CD14-positive monocyte (primary cell): Measurements from ENCODE around the gene AQR. TPM values are rescaled to one million over a fixed set of nuclear protein-coding genes. Genes with fewer than 3 reads are reported as not detected.

Experiments
- DNase-seq, 3 donors: peaks; one replicate each; pipeline ENCODE4 v3.0.0-alpha.2; 2011 to 2022
- H2AFZ ChIP-seq: 2 replicates; pipeline ENCODE4 v1.6.0; 2012; ENCODE audit warnings: mild to moderate bottlenecking, low read depth, low read length, inconsistent platforms; ENCODE audit not compliant: insufficient read depth, poor library complexity, severe bottlenecking
- H3K27ac ChIP-seq, 2 donors: 1 replicate in 1 of 2; 2 replicates in 1 of 2; pipeline ENCODE4 v1.5.1; 2012 to 2013; ENCODE audit warnings: low read length in 2 of 2, control low read depth in 1 of 2, inconsistent platforms in 1 of 2, low read depth in 1 of 2, mild to moderate bottlenecking in 1 of 2
- H3K27me3 ChIP-seq, 2 donors: one replicate each; pipeline versions ENCODE4 v1.6.0 to v1.6.1; 2011 to 2013; ENCODE audit warnings: low read length in 2 of 2; ENCODE audit not compliant: control insufficient read depth in 2 of 2, insufficient read depth in 2 of 2
- H3K36me3 ChIP-seq, 2 donors: replicated peaks in 1 of 2; 1 replicate in 1 of 2; 2 replicates in 1 of 2; pipeline versions ENCODE4 v1.5.1 to v1.6.1; 2012 to 2013; ENCODE audit warnings: low read length in 2 of 2, control low read depth in 1 of 2, inconsistent platforms in 1 of 2, mild to moderate bottlenecking in 1 of 2; ENCODE audit not compliant: insufficient read depth in 2 of 2, control insufficient read depth in 1 of 2
- H3K4me1 ChIP-seq, 2 donors: 1 replicate in 1 of 2; 2 replicates in 1 of 2; pipeline versions ENCODE4 v1.5.1 to v1.6.1; 2012 to 2013; ENCODE audit warnings: low read length in 2 of 2, control low read depth in 1 of 2, inconsistent platforms in 1 of 2, mild to moderate bottlenecking in 1 of 2, moderate library complexity in 1 of 2; ENCODE audit not compliant: insufficient read depth in 2 of 2, control insufficient read depth in 1 of 2
- H3K4me2 ChIP-seq: replicated peaks from 2 replicates; pipeline ENCODE3; 2012; ENCODE audit warnings: low read length, moderate library complexity, mild to moderate bottlenecking; ENCODE audit not compliant: poor library complexity, severe bottlenecking; ENCODE audit errors: extremely low read depth
- H3K4me3 ChIP-seq, 3 experiments: fragments of 200-600 bp in 1 of 3; sonication (generic) in 1 of 3; replicated peaks in 1 of 3; 1 replicate in 2 of 3; 2 replicates in 1 of 3; pipeline ENCODE4 v1.5.1; 2011 to 2013; ENCODE audit warnings: low read length in 3 of 3, mild to moderate bottlenecking in 3 of 3, control low read depth in 2 of 3, low read depth in 2 of 3, inconsistent platforms in 1 of 3, moderate library complexity in 1 of 3
- H3K79me2 ChIP-seq: 2 replicates; pipeline ENCODE4 v1.6.0; 2012; ENCODE audit warnings: mild to moderate bottlenecking, control low read depth, inconsistent platforms, low read length, moderate library complexity; ENCODE audit not compliant: insufficient read depth
- H3K9ac ChIP-seq: 2 replicates; pipeline ENCODE4 v1.6.0; 2017; ENCODE audit warnings: low read length, mild to moderate bottlenecking; ENCODE audit not compliant: insufficient read depth, poor library complexity, severe bottlenecking
- H3K9me3 ChIP-seq, 2 donors: replicated peaks in 1 of 2; 1 replicate in 1 of 2; 2 replicates in 1 of 2; pipeline versions ENCODE4 v1.5.1 to v1.6.1; 2012 to 2013; ENCODE audit warnings: low read length in 2 of 2, control low read depth in 1 of 2; ENCODE audit not compliant: control insufficient read depth in 1 of 2, insufficient read depth in 1 of 2
- H4K20me1 ChIP-seq: 2 replicates; pipeline ENCODE4 v1.6.0; 2012; ENCODE audit warnings: mild to moderate bottlenecking, low read length, control low read depth, moderate library complexity; ENCODE audit not compliant: insufficient read depth
- H3K27ac Mint-ChIP-seq, 7 donors: one replicate each; pipeline ENCODE4 v1.8.0; 2020; ENCODE audit warnings: mild to moderate bottlenecking in 7 of 7, mixed read lengths in 7 of 7, moderate library complexity in 6 of 7, inconsistent platforms in 2 of 7
- H3K27me3 Mint-ChIP-seq, 3 donors: one replicate each; pipeline ENCODE4 v1.8.0; 2021 to 2022; ENCODE audit warnings: low read depth in 3 of 3, mild to moderate bottlenecking in 3 of 3, mixed read lengths in 3 of 3, moderate library complexity in 3 of 3, inconsistent platforms in 1 of 3
- H3K36me3 Mint-ChIP-seq, 2 donors: one replicate each; pipeline ENCODE4 v1.8.0; 2020; ENCODE audit warnings: mixed read lengths in 2 of 2, inconsistent platforms in 1 of 2, mild to moderate bottlenecking in 1 of 2
- H3K4me1 Mint-ChIP-seq: one replicate; pipeline ENCODE4 v1.8.0; 2020; ENCODE audit warnings: mild to moderate bottlenecking, mixed read lengths
- H3K4me3 Mint-ChIP-seq, 2 donors: one replicate each; pipeline ENCODE4 v1.8.0; 2020; ENCODE audit warnings: mild to moderate bottlenecking in 2 of 2, mixed read lengths in 2 of 2, moderate library complexity in 1 of 2
- H3K9me3 Mint-ChIP-seq, 7 donors: one replicate each; pipeline ENCODE4 v1.8.0; 2020 to 2022; ENCODE audit warnings: mixed read lengths in 7 of 7, mild to moderate bottlenecking in 6 of 7, moderate library complexity in 6 of 7, inconsistent platforms in 2 of 7
- WGBS: methylation state at CpG from one replicate; pipeline ENCODE4 v1.1.5; 2013; ENCODE audit warnings: missing lambda C conversion rate; ENCODE audit not compliant: insufficient coverage; 5-methylcytosine and 5-hydroxymethylcytosine counted together
- intact Hi-C, 2 donors: fragments of 100-400 bp; cut with micrococcal nuclease; formaldehyde crosslinking; loops; one replicate each; pipeline versions ENCODE4 v1.15.0 to v1.15.1; 2023
- polyA plus RNA-seq, 3 donors: library from polyadenylated mRNA; depleted of rRNA in 1 of 3; unstranded in 2 of 3; stranded (reverse) in 1 of 3; fragments of 300-500 nt in 2 of 3; fragments of >200 nt in 1 of 3; fragmentation: Illumina TruSeq in 2 of 3; gene quantifications; 1 replicate in 2 of 3; 2 replicates in 1 of 3; pipeline ENCODE4 v1.2.3, GENCODE V29; 2012 to 2021
- TF ChIP-seq, protein P1 (sequence below): fragments of 200-600 bp; IDR thresholded peaks from one replicate; pipeline ENCODE4 v1.8.0; 2022; ENCODE audit warnings: antibody characterized with exemption, mild to moderate bottlenecking

AQR gene
- polyA plus RNA-seq, 3 donors, result 8.4 to 26.4 (median 16.8) TPM

- Mint-ChIP-seq H3K27ac (no peak overlapping the region), H3K4me1 (peaks cover 23% of the 10 kb centered on the region), H3K4me3 (no peak overlapping the region), H3K27me3 (no peaks in the 10 kb centered on the region), H3K36me3 (peaks cover 44 to 68% of the 10 kb centered on the region in 2 donors), H3K9me3 (peaks cover 0 to 2% (median 0%) of the 10 kb centered on the region in 7 donors)
- 100% methylated on average over 2 of the region's 2 CpGs for WGBS
- no peak overlapping the region for H2AFZ ChIP-seq
- H3K4me2 ChIP-seq, result no peak overlapping the region
- TF ChIP-seq, protein P1, sequence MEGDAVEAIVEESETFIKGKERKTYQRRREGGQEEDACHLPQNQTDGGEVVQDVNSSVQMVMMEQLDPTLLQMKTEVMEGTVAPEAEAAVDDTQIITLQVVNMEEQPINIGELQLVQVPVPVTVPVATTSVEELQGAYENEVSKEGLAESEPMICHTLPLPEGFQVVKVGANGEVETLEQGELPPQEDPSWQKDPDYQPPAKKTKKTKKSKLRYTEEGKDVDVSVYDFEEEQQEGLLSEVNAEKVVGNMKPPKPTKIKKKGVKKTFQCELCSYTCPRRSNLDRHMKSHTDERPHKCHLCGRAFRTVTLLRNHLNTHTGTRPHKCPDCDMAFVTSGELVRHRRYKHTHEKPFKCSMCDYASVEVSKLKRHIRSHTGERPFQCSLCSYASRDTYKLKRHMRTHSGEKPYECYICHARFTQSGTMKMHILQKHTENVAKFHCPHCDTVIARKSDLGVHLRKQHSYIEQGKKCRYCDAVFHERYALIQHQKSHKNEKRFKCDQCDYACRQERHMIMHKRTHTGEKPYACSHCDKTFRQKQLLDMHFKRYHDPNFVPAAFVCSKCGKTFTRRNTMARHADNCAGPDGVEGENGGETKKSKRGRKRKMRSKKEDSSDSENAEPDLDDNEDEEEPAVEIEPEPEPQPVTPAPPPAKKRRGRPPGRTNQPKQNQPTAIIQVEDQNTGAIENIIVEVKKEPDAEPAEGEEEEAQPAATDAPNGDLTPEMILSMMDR, result no peak
- H3K27ac ChIP-seq, result no peak overlapping the region
- peaks cover 63% of the 10 kb centered on the region for H3K79me2 ChIP-seq
- peaks cover 44 to 56% of the 10 kb centered on the region in 2 donors for H3K36me3 ChIP-seq
- no peak overlapping the region for H3K9ac ChIP-seq
- peaks cover 14 to 17% of the 10 kb centered on the region in 2 donors for H3K4me1 ChIP-seq
- intact Hi-C loops, result no loop called here
- H3K4me3 ChIP-seq, result no peak overlapping the region
- no peak for DNase-seq
- no peaks in the 10 kb centered on the region for H3K9me3 ChIP-seq
- H4K20me1 ChIP-seq, result peaks cover 30% of the 10 kb centered on the region
- H3K27me3 ChIP-seq, result no peaks in the 10 kb centered on the region
These were observed 5.3 kb downstream of the AQR start for GRCh38 chr15:34964277-34964676.

DNA sequence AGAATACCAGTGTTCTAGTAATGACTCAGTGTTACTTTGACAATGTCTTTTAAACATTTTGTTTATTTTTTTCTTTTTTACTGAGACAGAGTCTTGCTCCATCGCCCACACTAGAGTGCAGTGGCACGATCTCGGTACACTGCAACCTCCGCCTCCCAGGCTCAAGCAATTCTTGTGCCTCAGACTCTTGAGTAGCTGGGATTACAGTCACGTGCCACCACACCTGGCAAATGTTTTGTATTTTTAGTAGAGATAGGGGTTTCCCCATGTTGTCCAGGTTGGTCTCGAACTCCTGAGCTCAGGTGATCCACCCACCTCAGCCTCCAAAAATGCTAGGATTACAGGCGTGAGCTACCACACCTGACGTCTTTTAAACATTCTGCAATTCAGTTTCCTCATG is 15.7 kb downstream of the AQR start:
- Histone ChIP-seq H3K79me2 (peaks cover 16% of the 10 kb centered on the region), H3K36me3 (peaks cover 53 to 69% of the 10 kb centered on the region in 2 donors), H3K4me1 (no peaks in the 10 kb centered on the region), H3K4me2 (no peak overlapping the region), H3K9me3 (no peaks in the 10 kb centered on the region), H3K9ac (no peak overlapping the region), H2AFZ (no peak overlapping the region), H4K20me1 (peaks cover 18% of the 10 kb centered on the region), H3K27ac (no peak overlapping the region), H3K27me3 (no peaks in the 10 kb centered on the region), H3K4me3 (no peak overlapping the region)
- Mint-ChIP-seq H3K36me3 (peaks cover 39 to 73% of the 10 kb centered on the region in 2 donors), H3K27me3 (no peaks in the 10 kb centered on the region), H3K4me3 (no peak overlapping the region), H3K4me1 (no peaks in the 10 kb centered on the region), H3K9me3 (peaks cover 0 to 2% (median 0%) of the 10 kb centered on the region in 7 donors), H3K27ac (no peak overlapping the region)
- TF ChIP-seq, protein P1, result no peak
- no peak for DNase-seq
- WGBS, result 100% methylated on average over 3 of the region's 8 CpGs
- intact Hi-C loops, result no loop called here
